ENCODE data around the gene TFDP2. TPM values are rescaled to one million over a fixed set of nuclear protein-coding genes. Genes with fewer than 3 reads are reported as not detected.

The TFDP2 gene
- total and polyA plus RNA-seq, 2 donors (not counting 1 experiment from before 2014, with no cell fraction given), result 5.5 to 31.7 TPM

Small RNAs within 50 kb of the gene (small RNA-seq; reads per million reads assigned to genes)
- gene RNU6-425P (ENCODE audit: insufficient read length, low read depth, low replicate concordance), result not detected
- gene RNU6-509P (ENCODE audit: insufficient read length, low read depth, low replicate concordance), result not detected

Other genes with a start within 250 kb of the TFDP2 start
- 14.8 and 15.9 TPM in 2 replicates for gene GK5, start 76.0 kb upstream of the TFDP2 start, total RNA-seq
- 4.5 and 7.8 TPM in 2 replicates for gene GK5, start 76.0 kb upstream of the TFDP2 start, polyA plus RNA-seq